ENCODE measurements around the gene CENPVL2.
"Not testable (repeated sequence)": the region's sequence is repeated elsewhere in the genome, so short reads cannot be mapped to it uniquely, and the experiment has no call there.

CENPVL2 gene

DNA sequence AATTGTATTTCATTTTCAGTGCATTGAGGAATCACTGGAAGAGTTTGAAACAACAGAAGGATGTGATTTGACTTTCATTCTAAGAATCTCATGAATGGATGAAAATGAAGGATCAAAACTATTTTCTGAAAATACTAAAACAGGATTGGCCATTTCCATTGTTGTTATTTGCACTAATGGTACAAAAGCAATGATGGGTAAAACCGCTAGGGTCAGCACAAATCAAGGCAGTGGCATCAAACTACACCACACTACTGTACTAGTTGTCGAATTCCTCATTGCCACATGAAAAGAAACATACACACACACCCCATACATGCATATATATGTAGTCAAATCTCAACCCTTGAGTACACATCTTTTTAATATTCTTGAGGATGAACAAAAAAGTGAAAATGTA, 39.3 kb downstream of the CENPVL2 start:
- TF ChIP-seq, protein P1, sequence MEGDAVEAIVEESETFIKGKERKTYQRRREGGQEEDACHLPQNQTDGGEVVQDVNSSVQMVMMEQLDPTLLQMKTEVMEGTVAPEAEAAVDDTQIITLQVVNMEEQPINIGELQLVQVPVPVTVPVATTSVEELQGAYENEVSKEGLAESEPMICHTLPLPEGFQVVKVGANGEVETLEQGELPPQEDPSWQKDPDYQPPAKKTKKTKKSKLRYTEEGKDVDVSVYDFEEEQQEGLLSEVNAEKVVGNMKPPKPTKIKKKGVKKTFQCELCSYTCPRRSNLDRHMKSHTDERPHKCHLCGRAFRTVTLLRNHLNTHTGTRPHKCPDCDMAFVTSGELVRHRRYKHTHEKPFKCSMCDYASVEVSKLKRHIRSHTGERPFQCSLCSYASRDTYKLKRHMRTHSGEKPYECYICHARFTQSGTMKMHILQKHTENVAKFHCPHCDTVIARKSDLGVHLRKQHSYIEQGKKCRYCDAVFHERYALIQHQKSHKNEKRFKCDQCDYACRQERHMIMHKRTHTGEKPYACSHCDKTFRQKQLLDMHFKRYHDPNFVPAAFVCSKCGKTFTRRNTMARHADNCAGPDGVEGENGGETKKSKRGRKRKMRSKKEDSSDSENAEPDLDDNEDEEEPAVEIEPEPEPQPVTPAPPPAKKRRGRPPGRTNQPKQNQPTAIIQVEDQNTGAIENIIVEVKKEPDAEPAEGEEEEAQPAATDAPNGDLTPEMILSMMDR (IDR thresholded peaks at IDR 0.05; ENCODE audit: low read length) = no peak
- TF ChIP-seq EZH2 (optimal IDR thresholded peaks at IDR 0.05; ENCODE audit: low read depth, low read length) = no peak
- no peak for TF ChIP-seq EZH2phosphoT487 (IDR thresholded peaks at IDR 0.05; ENCODE audit: low read length)
- Histone ChIP-seq H3K9ac (ENCODE audit: low read length) (no peak overlapping the region), H4K20me1 (ENCODE audit: insufficient read depth, low read length) (no peaks in the 10 kb centered on the region), H2AFZ (ENCODE audit: low read length) (no peak overlapping the region), H3K4me2 (ENCODE audit: low read depth, low read length) (no peak overlapping the region), H3K4me1 (ENCODE audit: low read length) (no peaks in the 10 kb centered on the region), H3K9me3 (replicated peaks; ENCODE audit: insufficient read depth, low read length) (no peaks in the 10 kb centered on the region), H3K36me3 (replicated peaks; ENCODE audit: insufficient read depth, low read length) (no peaks in the 10 kb centered on the region), H3K4me3 (ENCODE audit: low read length) (no peak overlapping the region), H3K9me2 (replicated peaks; ENCODE audit: insufficient read depth, low read length) (no peaks in the 10 kb centered on the region), H3F3A (ENCODE audit: insufficient read depth, low read length) (no peaks in the 10 kb centered on the region), H3K27ac (ENCODE audit: low read length) (no peak overlapping the region), H3K79me2 (ENCODE audit: low read length) (no peaks in the 10 kb centered on the region), H3K27me3 (replicated peaks; ENCODE audit: insufficient read depth, low read length) (no peaks in the 10 kb centered on the region)
- DNase-seq = no peak

GRCh38 chrX:51641421-51642021, 41.1 kb downstream of the CENPVL2 start:
- Histone ChIP-seq H4K20me1 (ENCODE audit: insufficient read depth, low read length) (no peaks in the 10 kb centered on the region), H3K4me2 (ENCODE audit: low read depth, low read length) (no peak overlapping the region), H3K4me1 (ENCODE audit: low read length) (no peaks in the 10 kb centered on the region), H2AFZ (ENCODE audit: low read length) (no peak overlapping the region), H3K9me2 (replicated peaks; ENCODE audit: insufficient read depth, low read length) (no peaks in the 10 kb centered on the region), H3K36me3 (replicated peaks; ENCODE audit: insufficient read depth, low read length) (no peaks in the 10 kb centered on the region), H3K27me3 (replicated peaks; ENCODE audit: insufficient read depth, low read length) (no peaks in the 10 kb centered on the region), H3K79me2 (ENCODE audit: low read length) (no peaks in the 10 kb centered on the region), H3K9ac (ENCODE audit: low read length) (no peak overlapping the region), H3K4me3 (ENCODE audit: low read length) (no peak overlapping the region), H3K27ac (ENCODE audit: low read length) (no peak overlapping the region), H3F3A (ENCODE audit: insufficient read depth, low read length) (no peaks in the 10 kb centered on the region), H3K9me3 (replicated peaks; ENCODE audit: insufficient read depth, low read length) (no peaks in the 10 kb centered on the region)
- TF ChIP-seq EZH2phosphoT487 (IDR thresholded peaks at IDR 0.05; ENCODE audit: low read length) = no peak
- TF ChIP-seq, protein P1 (IDR thresholded peaks at IDR 0.05; ENCODE audit: low read length) = peak; percentile 43
- DNase-seq = peak; percentile 32

DNA sequence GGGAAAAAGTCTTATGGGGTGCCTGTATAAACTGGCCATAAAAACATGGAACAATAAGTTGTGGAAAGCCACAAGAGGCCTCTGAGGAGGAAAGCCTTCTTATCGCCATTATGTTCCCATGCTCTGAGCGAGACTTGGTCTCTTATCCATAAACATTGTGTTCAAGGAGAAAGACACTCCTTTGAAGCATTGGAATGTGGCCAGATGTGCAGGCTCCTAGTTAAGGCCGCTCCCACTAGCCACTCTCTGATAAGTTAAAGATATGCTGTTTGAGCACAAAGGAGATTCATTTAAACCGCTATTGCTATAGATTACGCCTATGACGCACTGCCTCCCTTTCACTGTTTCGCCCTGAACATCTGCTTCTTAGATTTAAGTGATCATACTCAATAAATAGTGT, 46.1 kb downstream of the CENPVL2 start:
- H3K36me3 ChIP-seq (replicated peaks; ENCODE audit: insufficient read depth, low read length); H2AFZ ChIP-seq (ENCODE audit: low read length); DNase-seq; H4K20me1 ChIP-seq (ENCODE audit: insufficient read depth, low read length); H3K9ac ChIP-seq (ENCODE audit: low read length); H3K4me1 ChIP-seq (ENCODE audit: low read length); H3K27me3 ChIP-seq (replicated peaks; ENCODE audit: insufficient read depth, low read length); H3K4me2 ChIP-seq (ENCODE audit: low read depth, low read length); H3K4me3 ChIP-seq (ENCODE audit: low read length); H3K9me2 ChIP-seq (replicated peaks; ENCODE audit: insufficient read depth, low read length); H3F3A ChIP-seq (ENCODE audit: insufficient read depth, low read length); H3K79me2 ChIP-seq (ENCODE audit: low read length); H3K9me3 ChIP-seq (replicated peaks; ENCODE audit: insufficient read depth, low read length); H3K27ac ChIP-seq (ENCODE audit: low read length): not testable (repeated sequence)
